GM18858 (cell line): ENCODE measurements around the gene IMPA2.
"Not testable (repeated sequence)": the region's sequence is repeated elsewhere in the genome, so short reads cannot be mapped to it uniquely, and the experiment has no call there.

Source experiments
- ATAC-seq: cut with Tn5 transposase; IDR thresholded peaks from one replicate; pipeline ENCODE4 v1.9.1; 2021; ENCODE audit not compliant: unreplicated experiment

IMPA2 gene

GRCh38 chr18:11981192-11981542 is at the start of gene IMPA2:
TSS of gene IMPA2 (plus strand) at chr18:11981507. CDS start at chr18:11981670, 163 bp downstream.
- ATAC-seq: no peak

DNA sequence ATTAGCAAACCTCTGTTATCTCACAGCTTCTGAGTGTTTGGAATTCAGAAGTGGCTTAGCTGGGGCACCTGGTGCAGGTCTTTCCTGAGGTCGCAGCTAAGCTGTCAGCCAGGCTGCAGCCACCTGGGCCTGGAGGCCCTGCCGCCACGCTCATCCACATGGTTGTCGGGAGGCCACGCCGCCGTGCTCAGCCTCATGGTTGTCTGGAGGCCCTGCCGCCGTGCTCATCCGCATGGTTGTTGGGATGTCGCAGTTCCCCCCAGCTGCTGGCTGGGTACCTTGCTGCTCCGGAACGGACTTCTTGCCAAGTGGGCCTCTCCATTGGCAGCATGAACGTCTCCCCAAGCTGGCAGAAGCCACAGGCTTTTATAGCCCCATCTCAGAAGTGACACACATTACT is 48.9 kb upstream of the IMPA2 start:
- ATAC-seq: no peak

DNA sequence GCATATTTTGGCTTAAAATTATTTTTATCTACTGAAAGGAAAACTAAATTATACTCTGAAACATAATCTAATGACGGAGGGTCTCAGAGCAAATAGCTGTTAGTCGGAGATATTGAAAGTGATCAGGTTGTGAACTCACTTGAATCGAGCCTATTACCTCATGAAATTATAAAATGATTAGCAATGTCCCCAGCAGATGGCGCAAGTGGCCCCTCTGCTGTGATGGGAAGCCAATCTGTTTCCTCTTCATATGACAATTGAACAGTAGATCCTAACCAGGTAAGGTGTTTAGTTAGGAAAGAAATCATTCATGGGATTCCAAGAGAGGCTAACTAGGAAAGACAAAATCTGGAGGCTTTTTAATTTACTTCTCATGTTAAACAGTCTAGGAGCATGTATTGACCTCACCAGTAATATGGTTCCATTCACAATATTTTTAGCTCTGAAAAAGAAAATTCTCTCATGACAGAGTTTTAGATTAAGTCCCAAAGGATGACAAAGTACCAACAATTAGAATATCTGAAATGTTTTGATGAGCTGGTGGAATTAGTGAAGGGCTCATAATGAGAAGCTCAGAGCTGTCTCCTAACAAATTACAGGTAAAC is 43.3 kb upstream of the IMPA2 start:
- no peak for ATAC-seq

- ATAC-seq: no peak
These were observed 40.4 kb upstream of the IMPA2 start for GRCh38 chr18:11940956-11941355.

DNA sequence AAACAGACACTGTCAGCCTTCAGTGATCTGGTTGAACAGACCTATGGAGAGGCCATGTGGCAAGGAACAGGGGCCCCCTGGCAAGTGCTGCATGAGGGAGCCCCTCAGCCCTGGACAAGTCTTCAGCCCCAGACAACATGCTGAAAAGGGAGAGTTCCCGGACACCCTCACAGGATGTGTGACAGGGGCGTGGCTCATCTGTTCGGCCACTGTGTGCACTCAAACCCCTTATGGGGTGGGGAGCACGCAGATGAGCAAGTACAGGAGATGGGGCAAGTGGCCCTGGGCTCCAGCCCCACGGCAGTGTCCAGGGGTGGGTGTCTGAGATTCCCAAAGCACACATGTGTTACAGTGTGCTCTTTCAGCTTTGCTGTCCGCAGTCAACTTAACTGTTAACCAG is 37.8 kb upstream of the IMPA2 start:
- ATAC-seq: no peak

DNA sequence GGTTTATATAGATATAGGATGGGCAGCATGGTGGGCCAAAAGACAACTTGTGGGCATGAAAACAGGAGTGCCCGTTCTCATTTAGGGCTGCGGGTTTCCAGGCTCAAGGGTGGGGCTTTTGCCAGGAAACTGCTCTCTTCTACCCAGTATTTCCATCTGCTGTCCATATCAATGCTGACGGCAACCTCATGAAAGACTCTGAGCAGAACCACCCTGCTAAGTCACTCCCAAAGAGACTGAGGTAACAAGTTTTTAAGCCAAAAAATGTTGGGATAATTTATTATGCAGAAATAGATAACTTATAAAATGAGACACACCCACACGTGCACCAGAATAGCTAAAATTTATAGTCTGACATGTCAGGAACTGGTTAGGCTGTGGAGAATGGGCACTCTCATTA is 37.1 kb upstream of the IMPA2 start:
- no peak for ATAC-seq

DNA sequence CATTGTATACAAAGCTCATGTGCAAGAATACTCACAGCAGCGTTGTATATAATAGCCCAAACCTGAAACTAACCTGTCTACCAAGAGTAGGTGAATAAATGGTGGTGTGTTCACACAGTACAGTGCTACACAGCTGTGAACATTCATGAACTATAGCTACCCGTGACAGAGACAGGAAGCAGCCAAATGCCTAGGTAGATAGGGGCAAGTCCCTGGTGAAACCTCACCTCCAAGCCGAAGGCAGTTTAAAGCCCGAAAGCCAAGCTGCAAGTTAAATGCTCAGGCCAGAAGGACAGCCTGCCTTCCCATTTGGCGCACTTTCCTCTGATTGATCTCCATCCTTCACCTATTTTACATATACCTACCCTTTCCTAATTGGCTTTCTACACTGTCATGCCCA is 36.5 kb upstream of the IMPA2 start:
- ATAC-seq: no peak

DNA sequence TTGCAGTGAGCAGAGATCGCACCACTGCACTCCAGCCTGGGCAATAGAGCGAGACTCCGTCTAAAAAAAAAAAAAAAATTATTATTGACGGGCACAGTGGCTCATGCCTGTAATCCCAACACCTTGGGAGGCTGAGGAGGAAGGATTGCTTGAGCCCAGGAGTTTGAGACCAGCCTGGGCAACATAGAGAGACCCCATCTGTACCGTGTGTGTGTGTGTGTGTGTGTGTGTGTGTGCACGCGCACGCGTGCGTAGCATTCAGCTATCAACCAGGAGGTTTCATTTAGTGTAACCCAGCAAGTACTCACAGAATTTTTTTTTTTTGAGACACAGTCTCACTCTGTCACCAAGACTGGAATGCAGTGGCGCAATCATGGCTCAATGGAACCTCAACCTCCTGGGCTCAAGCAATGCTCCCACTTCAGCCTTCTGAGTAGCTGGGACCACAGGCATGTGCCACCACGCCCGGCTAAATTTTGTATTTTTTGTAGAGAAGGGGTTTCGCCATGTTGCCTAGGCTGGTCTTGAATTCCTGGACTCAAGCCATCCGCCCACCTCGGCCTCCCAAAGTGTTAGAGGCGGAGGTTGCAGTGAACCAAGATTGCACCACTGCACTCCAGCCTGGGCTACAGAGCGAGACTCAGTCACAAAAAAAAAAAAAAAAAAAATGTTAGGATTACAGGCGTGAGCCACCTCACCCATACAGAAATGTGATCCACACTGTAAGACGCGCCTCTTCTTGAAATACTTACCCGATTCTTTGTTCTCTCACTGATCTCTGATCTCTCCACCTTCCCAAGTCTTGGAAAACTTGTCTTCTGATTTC is 35.3 kb upstream of the IMPA2 start:
- ATAC-seq: not testable (repeated sequence)

GRCh38 chr18:11946756-11947155 is 34.6 kb upstream of the IMPA2 start:
- no peak for ATAC-seq

- peak; percentile 85 for ATAC-seq
These were observed 33.8 kb upstream of the IMPA2 start for GRCh38 chr18:11947214-11948191.

GRCh38 chr18:11948852-11949523 is 32.3 kb upstream of the IMPA2 start:
- no peak for ATAC-seq

DNA sequence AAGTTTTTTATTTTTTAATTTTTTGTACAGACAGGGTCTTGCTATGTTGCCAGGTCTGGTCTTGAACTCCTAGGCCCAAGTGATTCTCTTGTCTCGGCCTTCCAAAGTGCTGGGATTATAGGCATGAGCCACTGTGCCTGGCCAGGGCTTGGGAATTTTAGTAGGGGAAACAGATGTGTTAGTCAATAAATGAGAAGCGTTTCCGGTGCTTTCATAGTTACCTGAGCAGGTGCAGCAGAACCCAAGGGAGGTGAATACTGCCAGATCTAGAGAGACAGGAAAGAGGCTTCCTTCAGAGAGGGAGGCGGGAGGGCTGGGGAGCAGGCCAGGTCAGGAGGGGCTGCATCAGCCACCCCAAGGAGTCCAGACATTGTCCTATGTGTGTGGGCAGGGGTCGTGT is 30.5 kb upstream of the IMPA2 start:
- no peak for ATAC-seq

DNA sequence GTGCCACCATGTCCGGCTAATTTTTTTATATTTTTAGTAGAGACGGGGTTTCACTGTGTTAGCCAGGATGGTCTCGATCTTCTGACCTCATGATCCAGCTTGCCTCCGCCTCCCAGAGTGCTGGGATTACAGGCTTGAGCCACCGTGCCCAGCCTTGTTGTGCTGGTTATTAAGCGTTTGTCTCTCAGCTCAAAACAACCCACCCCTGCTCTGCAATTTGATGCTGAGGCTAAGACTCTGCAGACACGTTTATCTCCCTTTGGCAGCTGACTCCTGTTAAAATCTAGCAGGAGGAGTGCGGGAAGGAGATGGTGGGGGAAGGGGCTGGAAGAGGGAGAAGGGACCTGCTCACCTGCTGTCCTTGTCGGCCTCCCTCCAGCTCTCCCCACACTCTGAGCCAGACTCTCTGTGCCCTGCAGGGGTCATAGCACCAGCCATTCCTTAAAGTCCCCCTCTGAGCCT is 29.9 kb upstream of the IMPA2 start:
- no peak for ATAC-seq

DNA sequence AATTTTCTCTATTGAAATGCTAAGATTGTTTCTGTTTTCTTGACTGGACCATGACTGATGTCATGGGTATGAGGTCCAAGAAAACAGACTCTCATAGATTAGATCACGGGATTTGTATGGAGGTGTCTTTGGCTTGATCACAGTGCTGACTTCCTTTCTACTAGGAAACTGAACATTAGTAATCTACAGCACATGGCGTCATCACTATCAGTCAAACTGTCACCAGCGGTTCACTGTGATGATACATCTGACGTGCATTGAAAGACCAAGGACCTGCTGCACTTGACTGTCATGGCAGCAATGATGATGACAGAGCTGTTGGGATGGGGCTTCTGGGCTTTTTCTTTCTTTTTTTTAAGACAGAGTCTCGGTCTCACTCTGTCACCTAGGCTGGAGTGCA is 28.2 kb upstream of the IMPA2 start:
- no peak for ATAC-seq

GRCh38 chr18:11955239-11956029 is 25.9 kb upstream of the IMPA2 start:
- no peak for ATAC-seq

GRCh38 chr18:11956371-11957308 is 24.7 kb upstream of the IMPA2 start:
- ATAC-seq: no peak

DNA sequence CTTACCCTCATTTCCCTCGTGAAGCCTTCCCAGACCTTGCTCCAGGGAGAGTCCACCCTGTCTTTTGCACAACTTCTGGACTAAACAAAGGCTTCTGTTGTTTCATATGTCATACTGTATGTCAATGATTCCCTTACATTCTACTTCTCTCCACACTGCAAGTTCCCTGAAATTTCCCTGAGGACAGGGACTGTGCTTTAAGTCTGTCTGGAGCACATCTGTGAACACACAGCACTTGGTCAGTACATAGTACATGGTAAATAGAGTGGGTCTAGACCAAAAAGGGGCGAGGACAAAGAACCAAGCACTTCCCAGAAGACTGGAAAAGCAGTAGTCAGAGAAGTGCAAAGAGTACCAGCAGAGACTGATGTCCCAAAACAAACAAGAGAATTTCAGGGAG is 23.7 kb upstream of the IMPA2 start:
- no peak for ATAC-seq

DNA sequence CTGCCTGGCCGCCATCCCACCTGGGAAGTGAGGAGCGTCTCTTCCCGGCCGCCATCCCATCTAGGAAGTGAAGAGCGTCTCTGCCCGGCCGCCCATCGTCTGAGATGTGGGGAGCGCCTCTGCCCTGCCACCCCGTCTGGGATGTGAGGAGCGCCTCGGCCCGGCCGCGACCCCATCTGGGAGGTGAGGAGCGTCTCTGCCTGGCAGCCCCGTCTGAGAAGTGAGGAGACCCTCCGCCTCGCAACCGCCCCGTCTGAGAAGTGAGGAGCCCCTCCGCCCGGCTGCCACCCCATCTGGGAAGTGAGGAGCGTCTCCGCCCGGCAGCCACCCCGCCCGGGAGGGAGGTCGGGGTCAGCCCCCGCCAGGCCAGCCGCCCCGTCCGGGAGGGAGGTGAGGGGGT is 21.7 kb upstream of the IMPA2 start:
- ATAC-seq: not testable (repeated sequence)
